GM10248 (cell line): ENCODE measurements around the gene STEAP1B.

Source experiments
- CTCF ChIA-PET: fragments of 300-600 bp; sonication (Branson Sonifier 250); formaldehyde crosslinking; extraction: SDS; loops from one replicate; lab custom pipeline; 2021; ENCODE audit warnings: antibody characterized with exemption; lab: Yijun Ruan, JAX
- POLR2A ChIA-PET: fragments of 350-650 bp; sonication (Branson Sonifier 250); formaldehyde crosslinking; extraction: SDS; loops from one replicate; lab custom pipeline; 2020; ENCODE audit warnings: antibody characterized with exemption; lab: Yijun Ruan, JAX
- DNase-seq: peaks from one replicate; pipeline ENCODE4 v3.0.0; 2012; ENCODE audit errors: extremely low spot score
- CTCF ChIP-seq: IDR thresholded peaks from 2 replicates; pipeline ENCODE4 v1.5.1; 2012; ENCODE audit warnings: mild to moderate bottlenecking, low read depth; ENCODE audit errors: extremely low read depth, missing control alignments, control extremely low read depth

Gene STEAP1B

GRCh38 chr7:22387583-22387982 is 112.4 kb downstream of the STEAP1B start:
- no peak for TF ChIP-seq CTCF
- ChIA-PET POLR2A (no interaction called here), CTCF (interaction anchor here (1.5 kb wide), 1 partner anchor 52 kb away, joined by 4 read pairs; no protein-coding TSS in a partner anchor)
- DNase-seq = no peak

GRCh38 chr7:22386865-22387264 is 113.1 kb downstream of the STEAP1B start:
- ChIA-PET CTCF (no interaction called here), POLR2A (no interaction called here)
- no peak for TF ChIP-seq CTCF
- no peak for DNase-seq

- peak; percentile 32 for DNase-seq
- ChIA-PET POLR2A (no interaction called here), CTCF (no interaction called here)
- TF ChIP-seq CTCF = no peak
Observed at GRCh38 chr7:22386206-22386858, 113.7 kb downstream of the STEAP1B start.

GRCh38 chr7:22385326-22385725 is 114.7 kb downstream of the STEAP1B start:
- CTCF ChIA-PET = interaction anchor here (0.7 kb wide), 1 partner anchor 20 kb away, joined by 3 read pairs; no protein-coding TSS in a partner anchor
- TF ChIP-seq CTCF = no peak
- POLR2A ChIA-PET = no interaction called here
- DNase-seq = no peak

GRCh38 chr7:22380333-22380732 is 119.7 kb downstream of the STEAP1B start:
- DNase-seq = no peak
- ChIA-PET CTCF (no interaction called here), POLR2A (no interaction called here)
- TF ChIP-seq CTCF = no peak

GRCh38 chr7:22378199-22378980 is 121.6 kb downstream of the STEAP1B start:
- ChIA-PET CTCF (interaction anchor here (5.0 kb wide), 1 partner anchor 12 kb away, joined by 18 read pairs; no protein-coding TSS in a partner anchor), POLR2A (no interaction called here)
- no peak for TF ChIP-seq CTCF
- no peak for DNase-seq
